Natural killer cell (primary cell): ENCODE data around the gene CD79B. TPM values are rescaled to one million over a fixed set of nuclear protein-coding genes. Genes with fewer than 3 reads are reported as not detected.
"Not testable (repeated sequence)": the region's sequence is repeated elsewhere in the genome, so short reads cannot be mapped to it uniquely, and the experiment has no call there.

Experiments
- ATAC-seq, 3 donors: fragments of 150-1000 bp in 2 of 3; fragments of 200-7000 bp in 1 of 3; cut with Tn5 transposase; 1 replicate in 1 of 3; 2 replicates in 2 of 3; pipeline ENCODE4 v1.10.0; 2021; ENCODE audit warnings: mild to moderate bottlenecking in 2 of 3, moderate library complexity in 2 of 3
- DNase-seq, 2 donors: peaks; one replicate each; pipeline versions ENCODE4 v3.0.0 to v3.0.0-alpha.2; 2013 to 2021; ENCODE audit warnings: mixed read lengths in 1 of 2
- H3K27ac ChIP-seq: one replicate; pipeline ENCODE4 v1.5.1; 2013; ENCODE audit warnings: mild to moderate bottlenecking, low read length
- H3K27me3 ChIP-seq: one replicate; pipeline ENCODE4 v1.6.1; 2013; ENCODE audit warnings: low read length; ENCODE audit not compliant: control insufficient read depth, insufficient read depth
- H3K36me3 ChIP-seq: one replicate; pipeline ENCODE4 v1.6.1; 2013; ENCODE audit warnings: low read length; ENCODE audit not compliant: control insufficient read depth, insufficient read depth
- H3K4me1 ChIP-seq: one replicate; pipeline ENCODE4 v1.6.1; 2013; ENCODE audit warnings: low read length; ENCODE audit not compliant: control insufficient read depth, insufficient read depth
- H3K4me3 ChIP-seq: one replicate; pipeline ENCODE4 v1.5.1; 2013; ENCODE audit warnings: low read length
- H3K9me3 ChIP-seq: one replicate; pipeline ENCODE4 v1.6.1; 2013; ENCODE audit warnings: low read length; ENCODE audit not compliant: control insufficient read depth, insufficient read depth
- H3K27ac Mint-ChIP-seq, 2 donors: one replicate each; pipeline ENCODE4 v1.8.0; 2022; ENCODE audit warnings: mild to moderate bottlenecking in 2 of 2, mixed read lengths in 2 of 2, moderate library complexity in 1 of 2
- H3K27me3 Mint-ChIP-seq, 2 donors: one replicate each; pipeline ENCODE4 v1.8.0; 2022; ENCODE audit warnings: low read depth in 2 of 2, mixed read lengths in 2 of 2
- H3K36me3 Mint-ChIP-seq: one replicate; pipeline ENCODE4 v1.8.0; 2022; ENCODE audit warnings: mixed read lengths
- H3K4me1 Mint-ChIP-seq, 2 donors: one replicate each; pipeline ENCODE4 v1.8.0; 2022; ENCODE audit warnings: mixed read lengths in 2 of 2
- H3K4me3 Mint-ChIP-seq: one replicate; pipeline ENCODE4 v1.8.0; 2022; ENCODE audit warnings: mild to moderate bottlenecking, moderate library complexity, mixed read lengths
- H3K9me3 Mint-ChIP-seq, 2 donors: one replicate each; pipeline ENCODE4 v1.8.0; 2022; ENCODE audit warnings: mixed read lengths in 2 of 2
- WGBS: methylation state at CpG from one replicate; pipeline ENCODE4 v1.1.7; 2013; ENCODE audit warnings: missing lambda C conversion rate; ENCODE audit not compliant: insufficient coverage; 5-methylcytosine and 5-hydroxymethylcytosine counted together
- intact Hi-C: fragments of 100-400 bp; cut with micrococcal nuclease; formaldehyde crosslinking; loops from one replicate; pipeline ENCODE4 v1.14.2; 2022
- total RNA-seq, 4 donors: library from RNA; stranded (reverse); fragments of 120-200 nt in 1 of 4; gene quantifications; one replicate each; pipeline versions ENCODE4 v1.2.3 to v1.2.4, GENCODE V29; 2013 to 2022
- TF ChIP-seq, protein P1 (sequence below): fragments of 200-600 bp; IDR thresholded peaks from one replicate; pipeline ENCODE4 v1.8.0; 2022; ENCODE audit warnings: antibody characterized with exemption

CD79B gene
- total RNA-seq, 3 donors from 2014 or later (not counting 1 experiment from before 2014, with no cell fraction given): 26.9 to 28.9 (median 27.2) TPM

DNA sequence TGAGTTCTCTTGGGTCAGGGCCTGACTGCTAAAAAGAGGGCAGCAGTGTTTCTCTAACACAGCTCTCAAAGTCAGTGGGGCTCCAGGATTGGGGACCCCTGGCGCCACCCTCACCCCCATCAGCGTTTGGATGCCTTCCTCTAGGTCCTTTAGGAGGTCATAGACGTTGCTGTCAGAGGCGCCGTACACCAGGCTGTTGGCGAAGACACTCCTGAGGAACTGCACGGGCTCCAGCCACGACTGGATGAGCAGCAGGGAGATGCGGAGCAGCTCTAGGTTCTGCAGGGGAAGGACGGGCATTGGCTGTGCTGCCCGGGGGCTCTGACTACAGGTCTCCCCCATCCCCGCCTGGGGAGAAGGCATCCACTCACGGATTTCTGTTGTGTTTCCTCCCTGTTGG is 14.5 kb downstream of the CD79B start:
- no peaks in the 10 kb centered on the region for H3K9me3 Mint-ChIP-seq
- H3K4me3 ChIP-seq: no peak overlapping the region
- 90% methylated on average over 13 of the region's 13 CpGs for WGBS
- H3K4me1 Mint-ChIP-seq: peaks cover 8 to 11% of the 10 kb centered on the region in 2 donors
- intact Hi-C loops: loop anchor here (5.0 kb wide), 2 partner anchors 230 to 365 kb away; no protein-coding TSS in a partner anchor
- no peaks in the 10 kb centered on the region for H3K27me3 ChIP-seq
- peaks cover 4 to 7% of the 10 kb centered on the region in 2 donors for H3K27me3 Mint-ChIP-seq
- H3K36me3 ChIP-seq: no peaks in the 10 kb centered on the region
- no peak overlapping the region for H3K27ac ChIP-seq
- no peak overlapping the region for H3K27ac Mint-ChIP-seq
- H3K4me3 Mint-ChIP-seq: no peak overlapping the region
- TF ChIP-seq, protein P1, sequence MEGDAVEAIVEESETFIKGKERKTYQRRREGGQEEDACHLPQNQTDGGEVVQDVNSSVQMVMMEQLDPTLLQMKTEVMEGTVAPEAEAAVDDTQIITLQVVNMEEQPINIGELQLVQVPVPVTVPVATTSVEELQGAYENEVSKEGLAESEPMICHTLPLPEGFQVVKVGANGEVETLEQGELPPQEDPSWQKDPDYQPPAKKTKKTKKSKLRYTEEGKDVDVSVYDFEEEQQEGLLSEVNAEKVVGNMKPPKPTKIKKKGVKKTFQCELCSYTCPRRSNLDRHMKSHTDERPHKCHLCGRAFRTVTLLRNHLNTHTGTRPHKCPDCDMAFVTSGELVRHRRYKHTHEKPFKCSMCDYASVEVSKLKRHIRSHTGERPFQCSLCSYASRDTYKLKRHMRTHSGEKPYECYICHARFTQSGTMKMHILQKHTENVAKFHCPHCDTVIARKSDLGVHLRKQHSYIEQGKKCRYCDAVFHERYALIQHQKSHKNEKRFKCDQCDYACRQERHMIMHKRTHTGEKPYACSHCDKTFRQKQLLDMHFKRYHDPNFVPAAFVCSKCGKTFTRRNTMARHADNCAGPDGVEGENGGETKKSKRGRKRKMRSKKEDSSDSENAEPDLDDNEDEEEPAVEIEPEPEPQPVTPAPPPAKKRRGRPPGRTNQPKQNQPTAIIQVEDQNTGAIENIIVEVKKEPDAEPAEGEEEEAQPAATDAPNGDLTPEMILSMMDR: no peak
- no peaks in the 10 kb centered on the region for H3K9me3 ChIP-seq
- DNase-seq: no peak
- ATAC-seq: no peak
- H3K4me1 ChIP-seq: peaks cover 16% of the 10 kb centered on the region
- no peaks in the 10 kb centered on the region for H3K36me3 Mint-ChIP-seq

DNA sequence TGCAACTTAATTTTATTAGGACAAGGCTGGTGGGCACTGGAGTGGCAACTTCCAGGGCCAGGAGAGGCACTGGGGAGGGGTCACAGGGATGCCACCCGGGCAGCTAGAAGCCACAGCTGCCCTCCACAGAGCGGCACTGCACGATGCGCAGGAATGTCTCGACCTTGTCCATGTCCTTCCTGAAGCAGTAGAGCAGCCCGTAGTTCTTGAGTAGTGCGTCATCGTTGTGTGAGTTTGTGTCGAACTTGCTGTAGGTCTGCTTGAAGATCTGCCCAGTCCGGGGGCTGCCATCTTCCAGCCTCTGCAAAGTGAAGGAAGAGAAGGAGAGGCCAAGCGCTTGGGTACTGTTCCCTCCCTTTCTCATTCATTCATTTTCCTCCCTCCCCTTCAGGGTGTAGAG is 14.9 kb downstream of the CD79B start:
- not testable (repeated sequence) for H3K4me3 ChIP-seq, H3K4me3 Mint-ChIP-seq, DNase-seq, H3K27ac ChIP-seq, H3K9me3 Mint-ChIP-seq, H3K27me3 Mint-ChIP-seq, H3K9me3 ChIP-seq, H3K36me3 ChIP-seq, H3K27me3 ChIP-seq, ATAC-seq, H3K36me3 Mint-ChIP-seq, H3K27ac Mint-ChIP-seq
- H3K4me1 Mint-ChIP-seq: peaks cover 8 to 11% of the 10 kb centered on the region in 2 donors
- 97% methylated on average over 7 of the region's 11 CpGs for WGBS
- intact Hi-C loops: loop anchor here (5.0 kb wide), 2 partner anchors 230 to 365 kb away; no protein-coding TSS in a partner anchor
- peaks cover 16% of the 10 kb centered on the region for H3K4me1 ChIP-seq

DNA sequence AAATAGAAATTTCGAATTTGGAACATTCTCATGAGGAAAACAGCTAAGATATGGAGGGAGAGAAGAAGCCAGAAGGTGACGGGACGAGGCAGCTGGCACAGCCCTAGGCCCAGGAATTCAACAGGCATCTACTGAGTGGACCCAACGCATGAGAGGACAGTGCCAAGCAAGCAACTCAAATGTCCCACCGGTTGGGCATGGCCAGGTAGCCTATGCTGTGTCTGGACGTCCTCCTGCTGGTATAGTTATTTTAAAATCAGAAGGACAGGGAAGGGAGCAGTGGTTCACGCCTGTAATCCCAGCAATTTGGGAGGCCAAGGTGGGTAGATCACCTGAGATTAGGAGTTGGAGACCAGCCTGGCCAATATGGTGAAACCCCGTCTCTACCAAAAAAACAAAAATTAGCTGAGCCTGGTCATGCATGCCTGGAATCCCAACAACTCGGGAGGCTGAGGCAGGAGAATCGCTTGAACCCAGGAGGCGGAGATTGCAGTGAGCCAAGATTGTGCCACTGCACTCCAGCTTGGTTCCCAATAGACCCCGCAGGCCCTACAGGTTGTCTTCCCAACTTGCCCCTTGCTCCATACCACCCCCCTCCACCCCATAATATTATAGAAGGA is 15.5 kb downstream of the CD79B start:
- Mint-ChIP-seq H3K4me3 (no peak overlapping the region), H3K9me3 (no peaks in the 10 kb centered on the region), H3K27me3 (peaks cover 4 to 7% of the 10 kb centered on the region in 2 donors), H3K27ac (no peak overlapping the region), H3K36me3 (no peaks in the 10 kb centered on the region), H3K4me1 (peaks cover 9 to 12% of the 10 kb centered on the region in 2 donors)
- no peaks in the 10 kb centered on the region for H3K36me3 ChIP-seq
- H3K4me3 ChIP-seq: no peak overlapping the region
- no peak for ATAC-seq
- peaks cover 13% of the 10 kb centered on the region for H3K4me1 ChIP-seq
- H3K27me3 ChIP-seq: no peaks in the 10 kb centered on the region
- WGBS: 90% methylated on average over 12 of the region's 12 CpGs
- intact Hi-C loops: loop anchor here (5.0 kb wide), 2 partner anchors 231 to 366 kb away; no protein-coding TSS in a partner anchor
- no peak overlapping the region for H3K27ac ChIP-seq
- H3K9me3 ChIP-seq: no peaks in the 10 kb centered on the region
- TF ChIP-seq, protein P1: no peak
- DNase-seq: no peak

DNA sequence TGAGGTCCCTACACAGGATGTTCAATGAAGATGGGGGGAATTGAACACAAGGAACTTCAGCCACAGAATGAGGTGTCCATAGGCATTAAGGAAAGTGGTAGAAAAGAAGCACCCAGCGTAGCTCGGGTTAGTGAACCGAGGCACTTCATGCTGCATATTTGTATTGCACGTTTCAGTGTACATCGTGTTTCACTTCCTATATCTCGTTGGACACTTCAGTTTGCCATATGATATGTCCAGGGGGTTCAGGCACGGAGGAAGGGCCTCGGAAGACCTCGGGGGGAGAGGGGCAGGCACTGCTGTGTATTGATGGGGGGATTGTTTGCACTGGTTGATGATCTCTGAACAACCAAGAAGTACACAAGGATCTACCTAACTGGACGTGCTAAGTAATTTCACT is 16.4 kb downstream of the CD79B start:
- WGBS: 68% methylated on average over 9 of the region's 10 CpGs
- not testable (repeated sequence) for H3K27me3 ChIP-seq, H3K36me3 ChIP-seq, H3K9me3 ChIP-seq, ATAC-seq, H3K4me3 ChIP-seq, DNase-seq, H3K27ac Mint-ChIP-seq, H3K4me3 Mint-ChIP-seq, H3K27me3 Mint-ChIP-seq, H3K27ac ChIP-seq, H3K9me3 Mint-ChIP-seq, H3K36me3 Mint-ChIP-seq
- H3K4me1 Mint-ChIP-seq: peaks cover 13 to 16% of the 10 kb centered on the region in 2 donors
- intact Hi-C loops: loop anchor here (5.0 kb wide), 2 partner anchors 232 to 367 kb away; no protein-coding TSS in a partner anchor
- peaks cover 15% of the 10 kb centered on the region for H3K4me1 ChIP-seq
